IPS-18a (cell line): ENCODE data around the gene NFATC1.

Source experiments
- H3K27ac ChIP-seq: one replicate; pipeline ENCODE4 v1.5.1; 2013; ENCODE audit warnings: low read length
- H3K27me3 ChIP-seq: one replicate; pipeline ENCODE4 v1.6.1; 2013; ENCODE audit warnings: mild to moderate bottlenecking, low read length; ENCODE audit not compliant: control insufficient read depth, insufficient read depth
- H3K36me3 ChIP-seq: one replicate; pipeline ENCODE4 v1.6.1; 2013; ENCODE audit warnings: low read depth, low read length; ENCODE audit not compliant: control insufficient read depth
- H3K4me1 ChIP-seq: one replicate; pipeline ENCODE4 v1.6.1; 2013; ENCODE audit warnings: low read depth, low read length; ENCODE audit not compliant: control insufficient read depth
- H3K4me3 ChIP-seq: one replicate; pipeline ENCODE4 v1.5.1; 2013; ENCODE audit warnings: low read length
- H3K9ac ChIP-seq: one replicate; pipeline ENCODE4 v1.6.1; 2013; ENCODE audit warnings: mild to moderate bottlenecking, low read length, moderate library complexity
- H3K9me3 ChIP-seq: one replicate; pipeline ENCODE4 v1.6.1; 2013; ENCODE audit warnings: low read depth, low read length; ENCODE audit not compliant: control insufficient read depth

Gene NFATC1

DNA sequence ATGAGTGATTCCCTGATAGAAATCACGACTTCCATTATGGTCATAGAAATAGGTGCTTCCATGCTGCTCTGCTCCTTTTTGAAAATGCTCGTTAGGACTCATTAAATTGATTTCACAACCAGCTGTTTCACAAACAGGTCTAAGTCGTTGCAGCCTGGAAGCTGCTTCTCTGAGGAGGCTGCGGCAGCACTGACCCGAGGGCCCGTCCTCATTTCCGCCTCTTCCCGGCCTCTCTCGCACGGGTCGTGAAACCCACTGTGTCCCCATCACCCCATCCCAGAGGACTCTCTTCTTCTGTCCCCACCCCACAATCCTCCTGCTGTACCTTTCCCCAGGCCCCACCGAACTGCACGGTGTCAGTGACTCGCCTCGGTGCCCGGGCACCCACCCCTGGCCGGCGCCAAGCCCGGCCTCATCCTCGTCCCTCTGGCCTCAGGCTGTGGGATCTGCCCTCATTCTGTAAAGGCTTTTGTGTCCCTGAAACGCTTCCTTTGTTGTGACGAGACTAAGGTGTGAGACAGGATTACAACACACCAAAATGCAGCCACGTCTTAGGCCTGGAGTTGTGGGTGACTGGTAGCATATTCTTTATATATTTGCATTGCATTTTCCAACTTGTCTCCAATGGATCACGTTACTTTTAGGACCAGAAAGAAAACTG lies 171.2 kb downstream of the NFATC1 start:
- H3K9ac ChIP-seq = no peak overlapping the region
- H3K36me3 ChIP-seq = no peaks in the 10 kb centered on the region
- peaks cover 13% of the 10 kb centered on the region for H3K4me1 ChIP-seq
- H3K9me3 ChIP-seq = no peaks in the 10 kb centered on the region
- no peak overlapping the region for H3K4me3 ChIP-seq
- no peaks in the 10 kb centered on the region for H3K27me3 ChIP-seq
- H3K27ac ChIP-seq = no peak overlapping the region

DNA sequence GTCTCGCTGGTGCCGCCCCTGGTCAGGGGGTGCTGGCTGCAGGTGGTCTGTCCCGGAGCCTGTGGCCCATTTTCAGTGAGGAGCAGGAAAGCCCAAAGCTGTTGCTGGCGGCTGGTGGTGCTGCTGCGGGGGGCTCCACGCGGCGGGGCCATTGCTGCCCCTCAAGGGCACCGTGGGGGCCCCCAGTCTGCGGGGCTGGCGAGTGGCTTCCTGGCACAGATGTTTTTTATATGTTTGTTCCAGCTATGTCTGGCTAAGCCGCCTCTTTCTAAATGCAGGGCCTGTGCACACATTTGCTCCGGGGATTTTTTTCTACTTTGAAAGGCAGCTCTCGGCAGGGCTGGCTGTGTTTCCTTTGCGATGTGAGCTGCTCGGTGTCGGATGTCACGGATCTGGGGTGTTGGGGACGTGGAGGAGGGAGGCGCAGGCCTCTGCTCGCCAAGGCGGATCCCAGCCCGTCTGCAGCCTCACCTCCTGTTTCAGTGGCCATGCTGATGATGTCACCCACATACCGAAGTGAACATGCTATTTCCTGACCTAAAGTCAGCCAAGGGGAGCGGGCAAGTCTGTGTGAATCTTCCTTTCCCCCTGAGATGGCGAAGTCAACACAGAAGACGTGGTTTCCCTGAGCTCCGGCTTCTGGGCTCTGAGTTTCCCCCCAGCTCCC lies 171.9 kb downstream of the NFATC1 start:
- H3K4me3 ChIP-seq = no peak overlapping the region
- H3K27ac ChIP-seq = no peak overlapping the region
- H3K27me3 ChIP-seq = no peaks in the 10 kb centered on the region
- no peaks in the 10 kb centered on the region for H3K36me3 ChIP-seq
- no peaks in the 10 kb centered on the region for H3K9me3 ChIP-seq
- H3K9ac ChIP-seq = no peak overlapping the region
- peaks cover 13% of the 10 kb centered on the region for H3K4me1 ChIP-seq

DNA sequence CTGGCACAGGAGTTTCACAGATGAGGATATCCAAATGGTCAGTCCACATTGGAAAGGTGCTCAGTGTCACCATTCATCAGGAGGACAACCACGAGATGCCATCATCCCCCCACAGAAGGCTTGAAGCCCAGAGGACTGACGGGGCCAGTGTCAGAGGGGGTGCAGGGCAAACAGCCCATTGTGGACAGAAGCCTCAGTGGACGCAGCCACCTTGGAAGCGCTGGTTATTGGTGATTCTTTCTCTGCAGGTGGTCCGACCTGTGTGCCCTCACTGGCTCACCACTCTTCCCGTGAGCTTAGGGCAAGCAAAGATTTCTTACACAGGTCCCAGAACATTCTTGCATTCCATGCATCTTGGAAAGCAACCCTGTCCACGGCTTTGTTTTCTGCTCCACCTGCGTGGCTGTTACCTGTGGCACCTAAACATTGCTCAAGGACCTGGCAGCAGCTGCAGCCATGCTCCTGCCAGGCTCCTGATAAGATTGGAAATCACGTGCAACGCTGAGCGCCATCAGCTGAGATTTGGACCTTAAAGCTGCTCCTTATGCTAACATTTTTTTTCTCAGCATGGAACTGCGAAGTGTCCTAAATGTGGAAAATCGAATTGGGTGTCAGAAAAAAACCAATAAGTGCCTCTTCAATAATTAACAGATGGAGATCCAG lies 172.9 kb downstream of the NFATC1 start:
- H3K27me3 ChIP-seq = no peaks in the 10 kb centered on the region

GRCh38 chr18:79569720-79570119 lies 174.0 kb downstream of the NFATC1 start:
- Histone ChIP-seq H3K4me3 (no peak overlapping the region), H3K9me3 (peaks cover 7% of the 10 kb centered on the region), H3K27me3 (no peaks in the 10 kb centered on the region), H3K36me3 (no peaks in the 10 kb centered on the region), H3K27ac (no peak overlapping the region), H3K9ac (no peak overlapping the region), H3K4me1 (peaks cover 13% of the 10 kb centered on the region)

More for the DNA sequence above, 172.9 kb downstream of the NFATC1 start:
- H3K36me3 ChIP-seq = no peaks in the 10 kb centered on the region
- no peak overlapping the region for H3K27ac ChIP-seq
- no peak overlapping the region for H3K9ac ChIP-seq
- H3K9me3 ChIP-seq = peaks cover 7% of the 10 kb centered on the region
- H3K4me3 ChIP-seq = no peak overlapping the region
- H3K4me1 ChIP-seq = peaks cover 13% of the 10 kb centered on the region

- peaks cover 13% of the 10 kb centered on the region for H3K4me1 ChIP-seq
- H3K9ac ChIP-seq = no peak overlapping the region
- no peaks in the 10 kb centered on the region for H3K27me3 ChIP-seq
- no peak overlapping the region for H3K27ac ChIP-seq
- peaks cover 7% of the 10 kb centered on the region for H3K9me3 ChIP-seq
- no peaks in the 10 kb centered on the region for H3K36me3 ChIP-seq
- no peak overlapping the region for H3K4me3 ChIP-seq
Observed at GRCh38 chr18:79570266-79571201, 174.8 kb downstream of the NFATC1 start.

GRCh38 chr18:79571211-79572092 lies 175.7 kb downstream of the NFATC1 start:
- H3K9ac ChIP-seq = no peak overlapping the region
- no peak overlapping the region for H3K4me3 ChIP-seq
- H3K9me3 ChIP-seq = peaks cover 7% of the 10 kb centered on the region
- H3K27ac ChIP-seq = no peak overlapping the region
- no peaks in the 10 kb centered on the region for H3K27me3 ChIP-seq
- H3K36me3 ChIP-seq = no peaks in the 10 kb centered on the region
- peaks cover 13% of the 10 kb centered on the region for H3K4me1 ChIP-seq

DNA sequence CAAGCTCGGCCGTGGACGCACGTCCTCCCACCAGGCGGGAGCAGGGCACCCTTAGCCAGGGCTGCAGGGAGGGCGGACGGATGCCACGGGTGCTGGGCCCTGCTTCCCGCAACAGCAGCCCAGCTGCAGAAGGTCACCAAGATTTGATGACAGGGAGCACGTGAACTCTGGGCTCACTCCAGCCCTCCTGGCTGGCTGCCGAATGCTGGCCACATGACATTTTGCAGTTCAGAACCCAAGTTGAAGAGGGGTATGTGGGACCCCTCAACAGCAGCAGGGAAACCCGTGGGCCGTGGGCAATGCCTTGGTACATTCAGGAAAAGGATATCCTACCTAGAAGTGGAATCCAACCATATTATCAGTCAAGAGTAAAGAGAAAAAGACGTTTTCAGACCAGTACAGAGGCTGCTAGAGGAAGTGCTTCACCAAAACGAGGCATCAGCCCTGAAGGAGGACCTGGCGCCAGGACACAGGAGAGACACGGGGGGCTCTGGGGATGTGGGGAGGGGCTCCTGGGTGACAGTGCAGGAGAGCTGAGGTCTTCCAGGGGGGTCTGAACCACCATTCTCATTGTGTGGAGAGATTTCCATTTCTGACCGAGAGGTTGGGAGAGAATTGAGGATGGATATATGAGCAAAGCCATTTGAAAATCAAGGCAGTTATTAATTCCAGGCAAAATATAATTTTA lies 176.5 kb downstream of the NFATC1 start:
- no peaks in the 10 kb centered on the region for H3K36me3 ChIP-seq
- H3K27me3 ChIP-seq = no peaks in the 10 kb centered on the region
- no peak overlapping the region for H3K4me3 ChIP-seq
- peaks cover 7% of the 10 kb centered on the region for H3K9me3 ChIP-seq
- no peak overlapping the region for H3K27ac ChIP-seq
- no peak overlapping the region for H3K9ac ChIP-seq
- peaks cover 11% of the 10 kb centered on the region for H3K4me1 ChIP-seq

- Histone ChIP-seq H3K36me3 (no peaks in the 10 kb centered on the region), H3K9me3 (peaks cover 7% of the 10 kb centered on the region), H3K4me1 (peaks cover 4% of the 10 kb centered on the region), H3K9ac (no peak overlapping the region), H3K27me3 (no peaks in the 10 kb centered on the region), H3K27ac (no peak overlapping the region), H3K4me3 (no peak overlapping the region)
Observed at GRCh38 chr18:79572848-79573451, 177.2 kb downstream of the NFATC1 start.

DNA sequence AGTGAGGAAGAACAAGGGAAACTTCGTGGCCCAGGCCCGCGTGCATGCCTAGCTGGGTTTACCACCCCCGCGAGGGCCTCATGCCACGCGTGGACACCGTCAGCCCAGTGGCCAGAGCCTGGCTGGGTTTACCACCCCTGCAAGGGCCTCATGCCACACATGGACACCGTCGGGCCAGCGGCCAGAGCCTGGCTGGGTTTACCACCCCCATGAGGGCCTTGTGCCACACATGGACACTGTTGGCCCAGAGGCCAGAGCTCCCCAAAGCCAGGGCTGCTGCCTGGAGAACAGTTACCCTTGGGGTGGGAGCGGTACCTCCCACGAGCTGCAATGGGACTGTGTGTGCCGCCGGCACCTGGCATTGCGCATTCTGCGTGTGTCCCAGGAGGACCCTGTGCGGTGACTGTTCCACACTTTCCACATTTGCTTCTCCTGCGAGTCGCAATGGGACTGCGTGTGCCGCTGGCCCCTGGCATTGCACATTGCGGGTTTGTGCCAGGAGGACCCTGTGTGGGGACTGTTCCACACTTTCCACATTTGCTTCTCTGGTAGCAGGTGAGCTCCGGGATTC lies 178.3 kb downstream of the NFATC1 start:
- Histone ChIP-seq H3K36me3 (no peaks in the 10 kb centered on the region), H3K4me3 (no peak overlapping the region), H3K27me3 (no peaks in the 10 kb centered on the region), H3K4me1 (no peaks in the 10 kb centered on the region), H3K27ac (no peak overlapping the region), H3K9me3 (peaks cover 7% of the 10 kb centered on the region), H3K9ac (no peak overlapping the region)
